ENCODE data around the gene MYCBPAP.

MYCBPAP gene

DNA sequence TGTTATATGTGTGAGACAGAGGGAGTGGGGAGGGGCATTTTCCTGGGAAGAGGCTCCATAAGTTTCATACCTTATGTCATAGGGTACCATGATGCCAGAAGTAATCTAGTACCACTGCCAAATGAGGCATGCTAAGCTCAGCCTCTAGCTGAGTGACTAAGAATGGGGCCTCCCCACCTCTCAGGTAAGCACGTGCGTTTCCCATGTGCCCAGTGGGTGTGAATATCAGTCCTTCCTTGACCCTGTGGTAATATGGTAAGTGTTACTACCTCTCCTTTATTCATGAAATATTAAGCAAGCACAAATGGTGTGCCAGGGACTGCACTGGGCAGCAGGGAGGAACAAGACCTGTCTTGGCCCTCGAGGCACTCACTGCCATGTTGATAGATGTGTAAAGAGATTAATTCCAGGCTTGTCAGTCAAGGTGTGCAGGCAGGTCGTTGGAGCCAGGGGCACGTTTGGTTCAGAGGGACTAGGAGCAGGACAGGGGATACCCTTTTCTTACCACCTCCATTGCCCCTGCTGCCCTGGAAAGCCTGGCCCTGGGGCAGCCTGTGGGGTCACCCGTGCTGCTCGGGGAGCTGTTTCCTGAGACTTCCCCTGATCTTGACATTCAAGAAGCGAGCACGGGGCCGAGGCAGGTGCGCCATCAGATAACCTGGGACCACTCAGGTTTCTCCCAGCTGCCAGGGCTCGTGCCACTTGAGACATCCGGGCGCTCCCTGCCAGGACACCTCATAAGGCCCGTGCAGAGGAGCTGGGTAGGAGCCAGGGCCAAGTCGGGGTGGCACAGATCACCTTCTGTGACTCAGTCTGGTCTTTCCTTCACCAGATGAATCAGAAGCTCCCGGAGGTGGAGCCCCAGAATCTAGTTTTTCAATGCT, 20.8 kb upstream of the MYCBPAP start:
- no peak for DNase-seq (ENCODE audit: low spot score)

DNA sequence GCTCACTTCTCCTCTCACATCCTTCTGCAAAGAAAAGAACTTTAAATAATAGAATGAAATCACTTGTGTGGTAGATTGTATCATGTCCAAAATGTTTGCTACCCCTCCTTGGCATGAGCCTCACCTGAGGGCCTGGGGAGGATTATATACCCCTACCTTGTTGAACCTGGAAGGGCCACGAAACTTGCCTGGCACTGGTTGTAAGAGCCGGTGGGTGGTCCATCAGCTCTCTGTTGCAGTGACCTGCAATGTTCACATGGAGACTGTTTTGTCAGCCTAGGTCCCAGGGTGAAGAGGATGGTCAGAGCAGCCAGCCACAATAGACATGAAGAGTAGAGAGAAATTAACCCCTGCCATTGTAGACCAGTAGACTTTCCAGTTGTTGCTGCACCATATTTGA, 19.4 kb upstream of the MYCBPAP start:
- no peak for DNase-seq (ENCODE audit: low spot score)

DNA sequence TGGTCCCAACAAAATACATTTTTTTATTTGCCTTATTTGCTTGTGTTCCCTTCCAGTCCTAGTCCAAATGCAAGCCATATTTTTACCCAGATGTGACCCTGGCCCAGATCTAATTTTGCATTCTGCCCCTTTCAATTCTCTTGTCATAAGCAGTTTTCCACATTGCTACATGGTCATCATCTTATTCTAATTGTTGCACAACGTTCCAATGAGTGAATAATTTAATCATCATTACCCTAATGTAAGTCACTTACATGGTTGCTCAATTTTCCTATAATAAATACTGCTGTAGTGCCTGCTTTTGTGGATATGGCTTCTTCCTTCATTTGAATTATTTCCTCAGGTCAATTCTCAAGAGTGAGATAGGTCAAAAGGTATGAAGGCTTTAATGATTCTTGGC, 16.7 kb upstream of the MYCBPAP start:
- no peak for DNase-seq (ENCODE audit: low spot score)

DNA sequence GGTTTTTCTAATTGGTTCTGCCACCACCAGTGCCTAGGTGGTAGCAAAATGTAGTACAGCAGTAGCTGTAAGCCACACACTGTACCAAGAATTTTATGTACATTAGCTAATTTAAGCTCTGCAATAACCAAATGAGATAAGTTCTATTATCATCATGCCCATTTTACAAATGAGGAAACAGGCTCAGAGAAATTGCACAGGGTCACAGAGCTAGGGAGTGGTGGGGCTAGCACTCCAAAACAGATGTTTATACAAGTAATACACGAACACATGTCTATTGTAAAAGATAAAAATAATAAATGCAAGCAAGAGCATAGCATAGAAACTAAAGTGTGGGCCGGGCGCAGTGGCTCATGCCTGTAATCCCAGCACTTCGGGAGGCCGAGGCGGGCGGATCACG, 16.0 kb upstream of the MYCBPAP start:
- no peak for DNase-seq (ENCODE audit: low spot score)

DNA sequence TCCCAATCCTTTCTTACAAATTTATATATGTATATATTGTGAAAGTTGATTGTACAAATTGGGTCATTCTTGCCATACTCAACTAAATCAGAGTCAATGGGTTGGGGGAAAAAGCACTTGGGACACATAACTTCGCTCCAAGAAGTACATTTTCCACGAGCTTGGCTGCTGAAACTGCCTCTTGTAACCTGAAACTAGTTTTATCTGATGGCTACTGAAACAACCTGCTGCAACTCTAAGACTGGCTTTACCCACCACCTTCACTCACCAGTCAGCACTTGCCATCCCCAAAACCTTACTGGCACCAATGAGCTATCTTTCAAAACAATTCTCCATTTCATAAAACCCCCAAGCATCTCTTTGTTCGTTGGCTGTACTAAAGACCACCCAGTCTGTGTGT, 14.5 kb upstream of the MYCBPAP start:
- DNase-seq (ENCODE audit: low spot score), result no peak

DNA sequence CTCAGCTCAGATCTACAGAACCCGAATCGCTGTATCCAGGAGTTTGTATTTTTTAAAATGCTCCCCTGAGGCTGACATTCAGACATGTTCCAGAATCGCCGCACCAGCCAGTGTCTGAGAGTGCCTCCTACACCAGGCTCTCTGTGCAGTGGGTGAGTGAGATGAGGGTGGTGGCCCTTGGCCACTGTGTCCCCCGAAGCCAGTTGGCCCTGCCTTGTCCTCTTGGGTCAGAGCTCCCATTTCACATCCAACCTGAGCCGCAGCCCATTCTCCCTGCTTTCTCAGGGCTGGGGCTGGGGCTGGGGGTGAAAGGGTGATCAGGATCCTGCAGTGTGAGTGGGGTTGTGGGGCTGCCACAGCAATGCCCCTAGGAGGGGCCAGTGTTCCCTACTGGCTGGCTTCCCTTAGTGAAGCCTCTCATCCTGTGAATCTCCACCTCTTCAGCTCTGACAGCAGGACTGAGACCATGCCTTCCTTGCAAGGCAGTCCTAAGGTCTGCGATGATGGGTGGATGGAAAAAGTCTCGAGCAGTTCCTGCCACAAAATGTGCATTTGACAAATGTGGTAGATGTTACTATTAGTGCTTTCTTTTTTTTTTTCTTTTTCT, 12.9 kb upstream of the MYCBPAP start:
- DNase-seq (ENCODE audit: low spot score), result no peak

DNA sequence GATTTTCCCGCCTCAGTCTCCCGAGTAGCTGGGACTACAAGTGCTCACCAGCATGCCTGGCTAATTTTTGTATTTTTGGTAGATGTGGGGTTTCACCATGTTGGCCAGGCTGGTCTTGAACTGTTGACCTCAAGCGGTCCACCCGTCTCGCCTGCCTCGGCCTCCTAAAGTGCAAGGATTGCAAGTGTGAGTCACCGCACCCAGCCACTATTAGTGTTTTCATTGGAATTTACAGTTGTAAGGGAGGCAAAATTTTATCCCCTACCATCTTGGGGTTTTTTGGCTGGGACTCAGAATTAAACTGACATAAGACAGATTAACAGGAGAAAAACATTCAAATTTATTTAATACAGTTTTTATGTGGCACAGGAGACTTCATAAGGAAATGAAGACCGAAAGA, 12.3 kb upstream of the MYCBPAP start:
- no peak for DNase-seq (ENCODE audit: low spot score)

DNA sequence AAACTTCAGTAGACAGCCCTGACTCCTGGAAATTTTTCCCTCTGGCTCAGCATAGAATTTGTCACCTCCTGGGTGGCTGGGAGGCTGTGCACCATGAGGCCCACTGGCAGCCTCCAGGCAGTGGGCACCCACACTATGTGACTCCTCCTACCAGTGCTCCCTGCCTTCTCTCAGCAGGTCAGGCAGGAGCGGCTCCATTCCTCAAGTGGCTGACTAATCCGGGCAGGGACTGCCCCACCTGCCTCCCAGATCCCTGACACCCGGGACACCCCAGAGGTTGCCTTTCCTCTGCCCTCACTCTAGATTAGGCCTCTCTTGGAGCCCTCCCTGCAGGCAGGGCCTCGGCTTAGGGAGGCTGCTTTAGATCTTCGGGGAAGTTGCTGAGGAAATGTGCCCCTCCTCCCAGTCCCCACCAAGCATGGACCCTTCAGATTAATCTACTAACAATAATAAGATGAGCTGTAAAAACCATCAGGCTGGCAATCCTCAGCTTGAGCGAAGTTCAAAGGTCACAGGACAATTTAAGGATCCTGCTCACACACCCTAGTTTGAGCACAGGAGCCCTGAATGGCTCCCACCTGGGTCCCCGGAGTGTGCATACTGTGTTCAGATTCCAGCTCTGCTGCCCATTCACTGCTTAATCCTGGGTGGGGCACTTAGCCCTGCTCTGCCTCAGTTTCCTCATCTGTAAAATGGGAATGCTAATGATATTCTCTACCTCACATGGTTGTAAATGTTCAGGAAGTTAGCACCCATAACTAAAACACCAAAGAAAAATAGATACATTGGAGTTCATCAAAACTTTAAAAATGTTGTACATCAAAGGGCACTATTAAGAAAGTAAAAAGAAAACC, 10.0 kb upstream of the MYCBPAP start:
- DNase-seq (ENCODE audit: low spot score), result no peak

DNA sequence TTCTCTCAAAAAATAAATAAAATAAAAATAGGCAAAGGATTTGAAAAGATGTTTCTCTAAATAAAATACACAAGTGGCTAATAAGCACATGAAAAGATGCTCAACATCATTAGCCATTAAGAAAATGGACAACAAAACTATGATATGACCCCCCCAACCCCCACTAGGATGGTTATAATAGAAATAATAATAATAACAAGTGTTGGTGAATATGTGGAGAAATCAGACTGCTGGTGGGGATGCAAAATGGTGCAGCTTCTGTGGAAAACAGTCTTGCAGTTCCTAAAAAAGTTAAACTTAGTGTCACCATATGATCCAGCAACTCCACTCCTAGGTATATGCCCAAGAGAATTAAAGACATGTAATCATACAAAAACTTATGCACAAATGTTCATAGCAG, 9.0 kb upstream of the MYCBPAP start:
- DNase-seq (ENCODE audit: low spot score), result no peak

DNA sequence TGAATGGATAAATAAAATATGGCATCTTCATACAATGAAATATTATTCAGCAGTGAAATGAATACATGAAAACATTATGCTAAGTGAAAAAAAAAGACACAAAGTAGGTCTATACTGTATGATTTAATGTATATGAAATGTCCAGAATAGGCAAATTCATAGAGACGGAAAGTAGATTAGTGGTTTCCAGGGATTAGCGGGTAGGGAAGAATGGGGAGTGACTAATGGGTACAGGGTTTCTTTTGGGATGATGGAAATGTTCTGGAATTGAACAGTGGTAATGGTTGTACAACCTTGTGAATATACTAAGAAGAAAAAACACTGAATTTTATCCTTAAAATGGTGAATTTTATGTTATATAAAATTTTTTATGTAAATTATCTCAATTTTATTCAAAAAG, 8.5 kb upstream of the MYCBPAP start:
- DNase-seq (ENCODE audit: low spot score), result no peak

DNA sequence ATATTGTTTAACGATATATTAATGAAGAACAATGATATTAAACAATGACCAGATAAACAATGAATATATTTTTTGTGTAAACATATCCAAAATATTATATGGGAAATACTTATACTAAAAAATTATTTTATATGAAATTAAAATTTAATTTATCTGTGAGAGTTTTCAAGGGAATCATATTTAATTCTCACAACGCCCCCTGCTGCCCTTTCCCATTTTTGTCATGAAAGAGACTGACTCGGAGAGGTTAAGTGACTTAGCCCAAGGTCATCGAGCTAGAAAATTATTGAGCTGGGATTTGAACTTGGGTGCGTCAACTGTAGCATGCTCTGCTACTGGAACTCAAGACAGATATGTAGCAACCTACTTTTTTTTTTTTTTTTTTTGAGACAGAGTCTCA, 7.2 kb upstream of the MYCBPAP start:
- no peak for DNase-seq (ENCODE audit: low spot score)

DNA sequence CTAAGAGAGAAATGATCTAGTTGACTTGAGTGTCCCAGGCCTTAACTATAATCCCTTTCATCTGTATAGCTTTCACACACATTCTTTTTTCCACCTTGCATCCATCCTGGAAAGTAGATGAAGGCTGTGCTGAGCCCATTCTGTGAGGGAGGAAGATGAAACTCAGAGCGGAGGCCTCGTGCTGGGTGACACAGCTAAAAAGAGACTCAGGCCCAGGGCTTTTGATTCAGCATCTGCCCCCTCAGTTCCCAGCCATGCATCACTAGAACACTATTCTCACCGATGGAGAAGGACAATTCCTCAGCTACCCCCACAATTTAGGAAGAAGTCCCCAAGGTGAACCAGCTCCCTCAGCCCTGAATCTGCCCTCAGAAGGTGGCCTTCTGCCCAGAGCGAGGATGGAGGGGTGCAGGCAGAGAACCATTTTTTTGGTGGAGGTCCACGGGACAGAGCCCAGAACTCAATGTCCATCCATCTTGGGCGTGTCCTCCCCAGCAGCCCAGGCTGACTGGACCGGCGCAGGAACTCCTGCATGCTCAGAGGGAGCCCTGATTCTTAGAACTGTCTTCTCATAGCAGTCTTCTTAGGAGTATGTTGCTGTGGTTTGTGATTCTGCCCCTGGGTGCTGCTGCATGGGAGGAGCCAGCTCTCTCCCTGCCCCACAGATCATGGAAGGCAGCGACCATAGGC, 5.8 kb upstream of the MYCBPAP start:
- no peak for DNase-seq (ENCODE audit: low spot score)

DNA sequence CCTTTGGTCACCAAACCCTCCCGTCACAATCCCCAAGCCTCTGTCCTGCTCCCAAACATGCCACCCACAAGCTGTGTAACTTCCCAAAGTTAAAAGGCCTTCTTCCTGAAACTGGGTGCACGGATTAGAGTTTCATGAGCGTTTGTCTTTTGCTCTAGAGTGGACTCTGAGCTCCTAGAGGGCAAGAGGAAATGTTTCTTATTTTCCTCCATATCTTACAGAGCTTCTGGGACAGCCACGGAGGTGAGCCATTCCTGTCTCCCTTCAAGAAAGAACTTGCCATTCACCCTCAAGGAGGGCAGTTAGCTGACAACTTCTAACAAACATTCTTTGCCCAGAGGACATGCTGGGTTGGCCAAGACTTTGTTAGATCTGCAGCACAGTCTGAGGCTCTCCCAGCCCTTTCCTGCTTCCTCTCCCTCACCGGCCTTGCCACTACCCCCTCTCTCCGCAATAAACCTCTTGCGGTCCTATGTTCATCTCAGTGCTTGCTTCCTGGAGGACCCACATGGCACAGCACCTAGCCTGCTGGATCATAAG, 2.6 kb upstream of the MYCBPAP start:
- DNase-seq (ENCODE audit: low spot score), result no peak

DNA sequence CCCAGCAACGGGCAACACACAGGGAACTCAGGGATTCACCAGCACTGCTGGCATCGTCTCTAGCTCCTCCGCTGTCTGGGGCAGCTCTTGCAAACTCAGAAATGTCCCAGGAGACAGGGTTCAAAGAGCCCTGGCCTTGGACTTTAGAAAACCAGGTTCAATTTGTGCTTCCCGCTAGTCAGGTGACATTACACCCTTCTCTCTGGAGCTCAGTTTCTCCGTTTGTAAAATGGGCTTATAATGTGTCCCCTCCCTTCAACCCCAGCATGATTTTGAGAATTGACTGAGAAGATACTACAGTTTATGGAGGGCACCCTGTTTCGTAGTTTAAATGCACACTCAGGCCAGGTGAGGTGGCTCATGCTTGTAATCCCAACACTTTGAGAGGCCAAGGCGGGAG, 1.9 kb upstream of the MYCBPAP start:
- no peak for DNase-seq (ENCODE audit: low spot score)

DNA sequence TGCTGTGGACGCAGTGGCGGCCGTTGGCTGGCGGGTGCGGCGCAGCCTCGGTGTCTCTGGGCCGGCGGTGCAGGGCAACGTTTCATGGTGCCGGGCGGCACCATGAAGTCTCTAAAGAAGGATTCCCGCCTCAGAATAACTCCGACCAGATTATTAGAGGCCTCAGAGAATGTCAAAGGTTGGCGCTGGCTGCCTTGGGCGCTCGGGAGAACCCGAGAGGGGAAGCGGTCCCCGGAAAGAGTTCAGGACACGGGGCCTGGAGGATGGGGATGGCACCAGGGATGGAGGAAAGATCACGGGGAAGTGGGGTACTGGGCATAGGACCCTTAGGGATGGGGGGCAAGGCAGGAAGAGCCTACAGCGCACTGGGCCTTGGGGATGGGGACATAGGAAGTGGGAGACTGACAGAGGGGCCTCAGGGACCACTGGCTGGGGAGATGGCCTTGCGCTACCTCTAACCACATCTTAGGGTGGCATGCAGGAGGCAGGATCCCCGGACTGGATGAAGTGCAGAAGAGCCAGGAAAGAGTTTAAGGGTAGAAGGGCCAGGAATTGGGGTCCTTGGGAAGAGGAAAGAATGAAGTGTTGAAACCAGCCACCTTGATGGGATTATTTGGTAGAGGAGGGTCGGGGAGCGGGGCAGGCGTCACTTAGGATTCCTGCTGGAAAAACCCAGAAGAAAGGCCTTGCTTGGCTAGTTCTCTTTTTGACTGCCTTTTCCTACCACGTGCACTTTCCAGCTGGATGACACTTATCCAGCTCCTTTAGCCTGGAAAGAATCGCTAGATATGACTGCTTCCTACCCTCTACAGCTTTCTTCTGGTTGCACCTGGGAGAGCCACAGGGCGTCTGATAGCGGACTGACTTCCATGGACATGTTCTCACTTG, 578 bp downstream of the MYCBPAP start:
- no peak for DNase-seq (ENCODE audit: low spot score)

DNA sequence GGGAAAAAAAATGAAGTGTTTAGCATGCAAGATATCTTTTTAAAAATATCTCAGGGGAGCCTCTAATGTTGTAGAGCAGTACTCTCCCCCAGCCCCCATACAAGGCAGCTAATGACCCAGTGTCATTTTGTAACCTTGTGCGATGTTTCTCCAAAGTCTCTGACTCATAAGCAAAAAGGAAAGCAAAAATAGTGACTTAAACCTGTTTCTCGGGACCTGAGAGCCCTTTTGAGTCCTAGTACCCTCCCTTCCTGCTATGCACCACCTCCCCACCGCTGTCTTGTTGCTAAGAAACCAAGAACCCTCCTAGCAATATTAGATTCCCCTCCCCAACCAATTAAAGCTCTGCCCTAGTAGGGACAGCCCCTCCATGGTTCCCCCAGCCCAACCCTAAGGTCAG, 2.8 kb downstream of the MYCBPAP start:
- DNase-seq (ENCODE audit: low spot score), result no peak

DNA sequence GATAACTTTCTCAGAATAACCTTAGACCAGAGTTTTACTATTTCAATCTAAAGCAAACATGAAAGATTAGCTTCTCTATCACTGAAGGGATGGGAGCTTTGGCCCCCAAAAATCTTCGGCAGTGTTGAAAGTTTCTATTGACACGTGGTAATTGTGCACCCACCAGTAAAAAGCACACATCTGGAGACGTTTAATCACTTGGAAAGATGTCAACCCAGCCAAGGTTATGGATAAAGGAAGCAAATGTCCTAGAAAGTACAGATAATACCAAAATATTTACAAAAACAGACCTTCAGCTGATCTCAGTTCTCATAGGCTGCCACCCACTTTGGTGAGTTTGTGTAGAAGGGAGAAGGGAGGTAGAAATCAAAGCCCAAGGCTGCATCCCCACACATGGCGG, 5.3 kb downstream of the MYCBPAP start:
- no peak for DNase-seq (ENCODE audit: low spot score)

DNA sequence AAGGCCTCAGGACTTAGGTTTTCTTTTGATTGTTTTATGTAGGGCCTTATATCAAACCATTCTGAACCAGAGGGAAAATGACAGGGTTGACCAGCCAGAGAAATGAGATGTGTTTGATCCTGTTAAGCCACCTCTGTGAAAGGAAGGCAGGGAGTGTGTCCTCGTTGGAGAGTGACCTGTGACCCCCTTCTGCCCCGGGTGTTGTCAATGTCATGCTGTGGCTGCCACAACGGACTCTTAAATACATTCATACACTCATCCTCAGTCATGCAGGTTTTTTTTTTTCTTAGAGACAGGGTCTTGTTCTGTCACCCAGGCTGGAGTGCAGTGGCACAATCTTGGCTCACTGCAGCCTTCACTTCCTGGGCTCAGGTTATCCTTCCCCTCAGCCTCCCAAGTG, 6.1 kb downstream of the MYCBPAP start:
- no peak for DNase-seq (ENCODE audit: low spot score)

DNA sequence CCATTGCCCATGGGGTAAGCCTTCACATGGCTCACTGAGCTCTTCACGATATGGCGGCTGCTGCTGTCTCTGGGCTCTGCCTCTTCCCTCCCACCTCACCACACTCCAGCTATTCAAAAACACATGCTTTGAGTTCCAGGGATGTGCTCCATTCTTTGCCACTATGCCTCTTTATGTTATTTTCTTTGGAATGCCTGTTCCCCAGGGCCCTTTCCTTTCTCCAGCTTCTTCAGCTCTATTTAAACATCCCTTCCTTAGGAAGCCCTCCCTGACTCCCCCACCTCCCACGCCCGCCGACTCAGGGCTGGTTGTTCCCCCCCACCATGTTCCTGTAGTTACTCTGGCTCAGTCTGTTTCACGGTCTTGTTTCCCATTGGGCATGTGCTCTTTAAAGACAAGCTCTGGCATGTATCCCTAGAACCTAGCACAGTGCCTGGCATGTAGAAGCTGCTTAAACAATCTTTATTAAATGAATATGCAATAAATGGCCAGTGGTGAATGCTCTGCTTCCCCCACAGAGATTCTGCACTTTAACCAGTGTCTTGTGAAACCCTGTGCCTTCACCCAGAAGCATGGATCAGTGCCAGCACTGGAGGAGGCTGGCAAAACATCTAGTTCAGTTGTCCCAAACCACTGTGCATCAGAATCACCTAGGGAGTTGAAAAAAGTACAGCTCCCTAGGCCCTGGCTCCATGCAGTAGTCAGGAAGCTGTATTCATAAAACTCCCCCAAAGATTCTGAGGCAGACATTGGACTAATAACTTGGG, 6.9 kb downstream of the MYCBPAP start:
- no peak for DNase-seq (ENCODE audit: low spot score)

DNA sequence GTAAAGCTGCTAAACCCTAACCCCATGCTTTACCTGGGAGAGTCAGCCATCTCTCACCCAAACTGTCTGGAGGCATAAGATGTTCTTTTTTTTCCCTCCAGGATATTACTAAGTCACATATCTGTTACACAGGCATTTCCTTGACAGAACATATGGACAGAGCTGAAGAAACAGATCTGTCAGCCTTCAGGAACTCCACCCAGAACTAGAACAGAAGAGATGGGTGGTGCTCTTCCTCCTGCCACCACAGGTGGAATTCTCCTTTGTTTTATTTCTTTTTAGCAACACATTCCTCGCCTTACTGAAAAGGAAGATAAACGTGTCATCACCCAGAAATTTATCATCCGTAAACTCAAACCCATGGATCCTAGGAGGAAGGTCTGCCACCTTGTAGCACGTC, 8.8 kb downstream of the MYCBPAP start:
- no peak for DNase-seq (ENCODE audit: low spot score)
